Dedifferentiated amniotic fluid mesenchymal stem cell (primary cell): ENCODE data around the gene C2.
A peak's percentile ranks its signal among the peaks of the same experiment; 100 is the strongest.

ENCODE experiments used
- DNase-seq: peaks from one replicate; pipeline ENCODE4 v3.0.0-alpha.2; 2016; ENCODE audit errors: extremely low spot score

Gene C2

GRCh38 chr6:31927242-31927862 lies at the start of gene C2:
C2 (plus strand) TSS chr6:31927717; CDS start chr6:31927753, 36 bp downstream.
- DNase-seq, result no peak

- DNase-seq, result no peak
Measured at GRCh38 chr6:31878222-31878621, 49.3 kb upstream of the C2 start.

GRCh38 chr6:31878726-31879125 lies 48.8 kb upstream of the C2 start, which contains the start of gene SLC44A4:
SLC44A4 (minus strand) TSS chr6:31878997; CDS start chr6:31878980, 17 bp downstream.
- no peak for DNase-seq

GRCh38 chr6:31879143-31879542 lies 48.4 kb upstream of the C2 start:
- DNase-seq, result no peak

- DNase-seq, result no peak
Measured at GRCh38 chr6:31879901-31880300, 47.6 kb upstream of the C2 start.

- no peak for DNase-seq
Measured at GRCh38 chr6:31880616-31881015, 46.9 kb upstream of the C2 start.

GRCh38 chr6:31881136-31881859 lies 46.2 kb upstream of the C2 start:
- no peak for DNase-seq

GRCh38 chr6:31882344-31882743 lies 45.2 kb upstream of the C2 start:
- DNase-seq, result no peak

GRCh38 chr6:31883676-31884075 lies 43.8 kb upstream of the C2 start:
- DNase-seq, result no peak

GRCh38 chr6:31884528-31885035 lies 42.9 kb upstream of the C2 start:
- no peak for DNase-seq

- no peak for DNase-seq
Measured at GRCh38 chr6:31886541-31886991, 41.0 kb upstream of the C2 start.

GRCh38 chr6:31887173-31888007 lies 40.1 kb upstream of the C2 start:
- DNase-seq, result no peak

- no peak for DNase-seq
Measured at GRCh38 chr6:31888276-31889258, 39.0 kb upstream of the C2 start.

GRCh38 chr6:31889331-31889972 lies 38.1 kb upstream of the C2 start:
- no peak for DNase-seq

- no peak for DNase-seq
Measured at GRCh38 chr6:31892821-31893220, 34.7 kb upstream of the C2 start.

- DNase-seq, result no peak
Measured at GRCh38 chr6:31896493-31896855, 31.0 kb upstream of the C2 start.

GRCh38 chr6:31896856-31897611 lies 30.5 kb upstream of the C2 start:
- DNase-seq, result no peak

- peak; percentile 70 for DNase-seq
Measured at GRCh38 chr6:31897612-31898382, 29.7 kb upstream of the C2 start, which contains the start of gene EHMT2. EHMT2 (minus strand) TSS chr6:31897698; CDS start chr6:31897677, 21 bp downstream.
